GM20000 (cell line): ENCODE results near the gene TFEB.

Experiments
- DNase-seq: peaks from one replicate; pipeline ENCODE4 v3.0.0; 2012; ENCODE audit warnings: low spot score
- CTCF ChIP-seq: IDR thresholded peaks from 2 replicates; pipeline ENCODE4 v1.5.1; 2012; ENCODE audit warnings: mild to moderate bottlenecking, control low read depth; ENCODE audit errors: extremely low read depth, missing control alignments

TFEB gene

GRCh38 chr6:41634657-41635056, 100.8 kb downstream of the TFEB start:
- no peak for TF ChIP-seq CTCF
- DNase-seq: no peak
